GM12878 (cell line): ENCODE data around the gene CMBL. TPM values are rescaled to one million over a fixed set of nuclear protein-coding genes. Genes with fewer than 3 reads are reported as not detected.

ENCODE experiments used
- ATAC-seq: fragments of 200-7000 bp; cut with Tn5 transposase; 3 replicates; pipeline ENCODE4 v1.9.1; 2020; ENCODE audit warnings: mild to moderate bottlenecking, moderate library complexity
- BruUV-seq: library from RNA; stranded (reverse); fragments of 400-500 nt; replicated peaks from 2 replicates; lab custom pipeline; 2021; lab: Mats Ljungman, UMichigan
- CTCF ChIA-PET: fragments of 300-600 bp; sonication (Branson Sonifier 250); formaldehyde crosslinking; extraction: SDS; loops from one replicate; lab custom pipeline; 2021; ENCODE audit warnings: inconsistent platforms; lab: Yijun Ruan, JAX
- POLR2A ChIA-PET: fragments of 350-600 bp; formaldehyde crosslinking; extraction: SDS; loops from one replicate; lab custom pipeline; 2021; ENCODE audit warnings: inconsistent platforms; lab: Charles Lee
- RAD21 ChIA-PET: fragments of 300-600 bp; sonication (Branson Sonifier 250); formaldehyde crosslinking; loops from one replicate; lab custom pipeline; 2023; ENCODE audit warnings: antibody characterized with exemption; ENCODE audit not compliant: unreplicated experiment; lab: Charles Lee
- SMC1A ChIA-PET: fragments of 300-600 bp; sonication (Branson Sonifier 250); formaldehyde crosslinking; loops from one replicate; lab custom pipeline; 2023; ENCODE audit not compliant: unreplicated experiment, uncharacterized antibody; lab: Charles Lee
- DNase-seq: peaks from one replicate; pipeline ENCODE4 v3.0.0-alpha.2; 2011; ENCODE audit warnings: low read depth, low spot score
- FAIRE-seq: peaks from 3 replicates; lab custom pipeline; 2011; peaks lifted over from hg19 to GRCh38; lab: Jason Lieb, UNC
- H2AFZ ChIP-seq: 2 replicates; pipeline ENCODE4 v1.6.0; 2011; ENCODE audit warnings: low read depth, low read length, control low read depth; ENCODE audit not compliant: control insufficient read depth
- H3K27ac ChIP-seq: 2 replicates; pipeline ENCODE4 v1.5.1; 2011; ENCODE audit warnings: control low read depth; ENCODE audit not compliant: control insufficient read depth, insufficient read depth
- H3K27me3 ChIP-seq, 2 experiments: replicated peaks in 1 of 2; 2 replicates each; pipeline versions ENCODE4 v1.6.0 to v1.6.1; 2011; ENCODE audit warnings: low read length in 1 of 2; ENCODE audit not compliant: control insufficient read depth in 2 of 2, insufficient read depth in 2 of 2
- H3K36me3 ChIP-seq, 2 experiments: 2 replicates each; pipeline ENCODE4 v1.5.1; 2011; ENCODE audit warnings: low read length in 1 of 2; ENCODE audit not compliant: control insufficient read depth in 2 of 2, insufficient read depth in 2 of 2
- H3K4me1 ChIP-seq: 2 replicates; pipeline ENCODE4 v1.6.1; 2011; ENCODE audit warnings: mild to moderate bottlenecking, low read length, moderate library complexity, mixed read lengths; ENCODE audit not compliant: control insufficient read depth, insufficient read depth
- H3K4me2 ChIP-seq: 2 replicates; pipeline ENCODE4 v1.6.0; 2011; ENCODE audit warnings: control low read depth; ENCODE audit not compliant: control insufficient read depth, insufficient read depth
- H3K4me3 ChIP-seq: fragments of 200-600 bp; sonication (generic); 2 replicates; pipeline ENCODE4 v1.5.1; 2016
- H3K79me2 ChIP-seq: 2 replicates; pipeline ENCODE4 v1.6.0; 2011; ENCODE audit warnings: low read length; ENCODE audit not compliant: control insufficient read depth, insufficient read depth
- H3K9ac ChIP-seq: 2 replicates; pipeline ENCODE4 v1.8.0; 2011; ENCODE audit warnings: low read length, control low read depth, mixed read lengths; ENCODE audit not compliant: control insufficient read depth, insufficient read depth
- H3K9me3 ChIP-seq: replicated peaks from 3 replicates; pipeline ENCODE4 v1.5.1; 2011; ENCODE audit warnings: mild to moderate bottlenecking, low read length; ENCODE audit not compliant: control insufficient read depth, insufficient read depth
- H4K20me1 ChIP-seq: 2 replicates; pipeline ENCODE4 v1.6.0; 2011; ENCODE audit not compliant: control insufficient read depth, insufficient read depth
- E2F8 ChIP-seq: fragments of 450-650 bp; IDR thresholded peaks from 2 replicates; pipeline ENCODE4 v1.6.1; 2018; ENCODE audit warnings: mild to moderate bottlenecking, low read depth, moderate library complexity; ENCODE audit not compliant: partially characterized antibody
- GATAD2B ChIP-seq: fragments of 450-650 bp; conservative IDR thresholded peaks from 2 replicates; pipeline ENCODE4 v1.6.1; 2017; ENCODE audit warnings: low read depth, mild to moderate bottlenecking, moderate library complexity
- MYB ChIP-seq: fragments of 150-350 bp; IDR thresholded peaks from 2 replicates; pipeline ENCODE4 v1.6.1; 2014; ENCODE audit warnings: mild to moderate bottlenecking, low read depth, low read length, borderline replicate concordance
- NR2C1 ChIP-seq: fragments of 450-650 bp; IDR thresholded peaks from 2 replicates; pipeline ENCODE4 v1.6.1; 2017; ENCODE audit warnings: antibody characterized with exemption, mild to moderate bottlenecking, moderate library complexity
- NR2C2 ChIP-seq: IDR thresholded peaks from 2 replicates; pipeline ENCODE4 v1.6.1; 2011; ENCODE audit warnings: borderline replicate concordance, low read depth; ENCODE audit not compliant: control insufficient read depth, insufficient read length
- PBX3 ChIP-seq: IDR thresholded peaks from 2 replicates; pipeline ENCODE4 v1.6.1; 2011; ENCODE audit warnings: mild to moderate bottlenecking, low read depth, low read length, moderate library complexity; ENCODE audit not compliant: insufficient replicate concordance
- POU2F2 ChIP-seq: IDR thresholded peaks from 3 replicates; pipeline ENCODE4 v1.6.1; 2011; ENCODE audit warnings: low read depth, mild to moderate bottlenecking, low read length, borderline replicate concordance
- RAD51 ChIP-seq: fragments of 450-650 bp; IDR thresholded peaks from 2 replicates; pipeline ENCODE4 v1.6.1; 2016; ENCODE audit warnings: moderate library complexity, mild to moderate bottlenecking, inconsistent platforms
- RB1 ChIP-seq: fragments of 450-650 bp; formaldehyde crosslinking; IDR thresholded peaks from 2 replicates; pipeline ENCODE4 v1.6.1; 2017; ENCODE audit warnings: mild to moderate bottlenecking, borderline replicate concordance
- RELA ChIP-seq: fragments of 450-650 bp; IDR thresholded peaks from 2 replicates; pipeline ENCODE4 v1.8.0; 2014; ENCODE audit warnings: borderline replicate concordance; ENCODE audit not compliant: partially characterized antibody
- RELB ChIP-seq: fragments of 450-650 bp; IDR thresholded peaks from 2 replicates; pipeline ENCODE4 v1.6.1; 2017; ENCODE audit warnings: low read depth, mild to moderate bottlenecking, moderate library complexity
- SREBF1 ChIP-seq: IDR thresholded peaks from 2 replicates; pipeline ENCODE4 v1.6.1; 2012; ENCODE audit warnings: mild to moderate bottlenecking, low read length
- TAF1 ChIP-seq: IDR thresholded peaks from 2 replicates; pipeline ENCODE4 v1.6.1; 2011; ENCODE audit warnings: mild to moderate bottlenecking, low read depth, low read length, borderline replicate concordance
- TCF3 ChIP-seq: IDR thresholded peaks from 2 replicates; pipeline ENCODE4 v1.6.1; 2012; ENCODE audit warnings: low read depth, mild to moderate bottlenecking, low read length, borderline replicate concordance; ENCODE audit not compliant: insufficient read depth
- ZNF274 ChIP-seq: IDR thresholded peaks from one replicate; pipeline ENCODE4 v1.8.0; 2011; ENCODE audit not compliant: insufficient read length, insufficient read depth
- WGBS: methylation state at CpG from one replicate; pipeline ENCODE4 v1.1.6; 2016; ENCODE audit warnings: low lambda C conversion rate; ENCODE audit not compliant: insufficient replicate concordance, insufficient coverage; ENCODE audit errors: missing lambda C conversion rate; 5-methylcytosine and 5-hydroxymethylcytosine counted together
- in situ Hi-C: fragments of 300-500 bp; cut with MboI; formaldehyde crosslinking; loops from 9 replicates; pipeline ENCODE4 v1.14.3; 2018; ENCODE audit warnings: mixed read lengths
- intact Hi-C: fragments of 100-400 bp; cut with micrococcal nuclease; formaldehyde crosslinking; loops from one replicate; pipeline ENCODE4 v1.14.2; 2022; ENCODE audit not compliant: unreplicated experiment
- polyA plus RNA-seq, 11 experiments: library from polyadenylated mRNA; depleted of rRNA in 4 of 11; unstranded in 6 of 11; stranded (reverse) in 5 of 11; fragments of >200 nt; fragmentation: Nextera tagmentation in 4 of 11; fragmentation: Illumina TruSeq in 1 of 11; extraction: Ambion mirVana in 4 of 11; extraction: Trizol in 1 of 11; gene quantifications; 1 replicate in 1 of 11; 2 replicates in 10 of 11; pipeline versions ENCODE4 v1.2.1 to v1.2.3, GENCODE V29; 2011 to 2016; ENCODE audit warnings: inconsistent platforms in 2 of 11, missing spikeins in 2 of 11, low read depth in 1 of 11
- total RNA-seq, 4 experiments: library from RNA; depleted of rRNA in 3 of 4; stranded (reverse); fragments of >200 nt in 3 of 4; fragmentation: Illumina TruSeq in 1 of 4; extraction: Trizol in 1 of 4; gene quantifications; 2 replicates each; pipeline versions ENCODE4 v1.2.1 to v1.2.3, GENCODE V29; 2013 to 2021

CMBL gene
- total and polyA plus RNA-seq, 10 of the 15 experiments (the other 5 are each of a cell fraction or from before 2014, with no cell fraction given) = 1.8 to 15.6 (median 7.5) TPM

GRCh38 chr5:10306114-10306513 lies 1.6 kb downstream of the CMBL start:
- Histone ChIP-seq H3K79me2 (no peaks in the 10 kb centered on the region), H3K9me3 (no peaks in the 10 kb centered on the region), H3K27ac (no peak overlapping the region), H3K4me3 (no peak overlapping the region), H3K36me3 (no peaks in the 10 kb centered on the region), H3K4me2 (no peak overlapping the region), H2AFZ (no peak overlapping the region), H3K9ac (no peak overlapping the region), H3K27me3 (no peaks in the 10 kb centered on the region; a peak in 1 of 4 replicates), H4K20me1 (no peaks in the 10 kb centered on the region), H3K4me1 (peaks cover 3% of the 10 kb centered on the region; the same call in 1 of the 2 replicates)
- no TSS peak for BruUV-seq
- ATAC-seq (no peak), FAIRE-seq (no peak), DNase-seq (no peak)
- ChIA-PET CTCF (no interaction called here), SMC1A (interaction anchor here (0.5 kb wide), 1 partner anchor 1382 kb away, joined by 3 read pairs; no protein-coding TSS in a partner anchor), RAD21 (no interaction called here), POLR2A (no interaction called here)
- 87% methylated on average over 3 of the region's 5 CpGs for WGBS
- intact Hi-C loops = no loop called here
- in situ Hi-C loops = no loop called here
- TF ChIP-seq E2F8 (no peak), GATAD2B (no peak), RAD51 (no peak), POU2F2 (no peak), NR2C2 (no peak), RB1 (no peak), TCF3 (no peak), MYB (no peak), ZNF274 (no peak), RELA (no peak), SREBF1 (no peak), RELB (no peak), TAF1 (no peak), PBX3 (no peak), NR2C1 (no peak)
